Stimulated activated CD4-positive, alpha-beta T cell treated with anti-CD3 and anti-CD28 coated beads, Interleukin-2, amount 100 ng/mL, for 48 hours (primary cell): ENCODE measurements around the gene ATP9B.
"Not testable (repeated sequence)": the region's sequence is repeated elsewhere in the genome, so short reads cannot be mapped to it uniquely, and the experiment has no call there.

ENCODE experiments used
- DNase-seq, 2 donors: peaks; one replicate each; pipeline ENCODE4 v3.0.0-alpha.2; 2020

ATP9B gene

GRCh38 chr18:79299272-79299671, 230.1 kb downstream of the ATP9B start:
- no peak for DNase-seq

- DNase-seq = no peak
These were observed 230.5 kb downstream of the ATP9B start for GRCh38 chr18:79299711-79300110.

DNA sequence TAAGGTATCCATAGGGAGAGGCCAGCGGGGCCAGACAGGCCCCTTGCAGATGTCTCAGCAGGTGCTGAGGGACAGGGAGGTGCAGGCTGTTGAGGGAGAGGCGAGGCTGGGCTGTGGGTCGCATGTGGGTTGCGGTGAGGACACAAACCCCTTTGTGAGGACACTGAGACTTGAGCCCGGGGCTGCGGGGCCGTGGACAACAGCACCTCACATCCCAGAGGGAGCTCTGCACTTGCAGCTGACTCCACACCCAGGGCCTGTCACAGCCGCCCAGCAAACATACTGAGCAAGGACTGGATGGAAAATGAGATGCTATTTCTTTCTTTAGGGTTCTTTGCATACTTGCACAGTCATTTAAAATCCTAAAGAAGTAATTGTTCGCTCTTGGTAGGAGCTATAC, 231.2 kb downstream of the ATP9B start:
- DNase-seq = no peak

GRCh38 chr18:79302120-79302519, 232.9 kb downstream of the ATP9B start:
- DNase-seq = no peak

GRCh38 chr18:79305911-79306310, 236.7 kb downstream of the ATP9B start:
- DNase-seq = no peak

DNA sequence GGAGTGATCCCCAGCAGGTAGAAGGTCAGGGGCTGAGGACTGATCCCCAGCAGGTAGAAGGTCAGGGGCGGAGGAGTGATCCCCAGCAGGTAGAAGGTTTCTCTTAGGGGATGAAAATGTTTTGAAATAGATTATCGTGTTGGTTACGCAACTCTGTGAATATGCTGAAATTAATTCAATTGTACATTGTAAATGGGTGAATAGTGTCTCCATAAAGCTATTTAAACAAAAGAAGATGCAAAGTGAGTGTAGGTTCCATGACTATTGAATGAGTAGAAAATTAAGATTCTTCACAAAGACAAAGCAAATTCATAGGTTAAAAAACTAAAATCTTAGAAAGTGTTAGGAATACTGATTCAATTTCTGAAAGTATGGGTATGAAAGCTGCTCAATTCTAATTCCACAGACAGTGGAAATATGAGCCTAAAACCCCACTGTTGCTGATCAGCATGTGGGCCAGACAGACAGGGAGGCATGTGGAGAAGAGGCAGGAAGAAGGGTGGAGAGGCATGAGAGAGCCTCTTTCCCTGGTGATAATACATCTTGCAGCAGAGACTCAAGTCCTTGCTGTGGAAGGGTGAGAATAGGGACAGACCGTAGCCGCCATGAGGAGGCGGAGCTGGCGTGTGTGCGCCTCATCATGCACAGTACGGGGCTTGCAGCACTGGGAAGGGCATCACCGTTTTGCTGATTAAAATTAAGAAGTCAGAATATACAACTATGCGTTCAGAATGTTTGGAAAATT, 240.6 kb downstream of the ATP9B start:
- no peak for DNase-seq

DNA sequence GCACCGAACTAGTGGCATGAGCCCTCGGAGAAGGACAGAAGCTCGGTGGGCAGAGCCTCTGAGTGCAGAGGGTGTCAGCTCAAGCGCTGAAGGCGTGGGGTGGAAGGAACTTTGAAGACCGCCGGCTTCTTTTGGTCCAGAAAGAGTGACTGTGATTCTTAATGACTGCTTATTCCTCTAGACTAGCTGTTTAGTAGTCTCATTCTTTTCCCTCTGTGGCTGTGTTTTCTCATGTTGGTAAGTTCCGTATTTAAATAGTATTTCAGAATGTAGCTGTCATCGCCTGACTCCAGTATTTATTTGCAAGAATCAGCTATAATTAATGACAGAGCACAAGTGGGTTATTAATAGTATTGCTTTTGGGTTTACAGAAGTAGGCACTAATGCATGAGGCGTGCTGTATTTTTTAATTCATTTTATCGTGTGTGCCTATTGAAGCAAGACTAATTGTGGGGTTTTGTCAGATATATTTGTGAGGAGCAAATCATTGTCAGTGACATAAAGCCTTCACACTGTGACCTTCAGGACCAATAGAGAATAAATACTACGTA, 245.7 kb downstream of the ATP9B start:
- DNase-seq = no peak

- DNase-seq = no peak
These were observed 246.4 kb downstream of the ATP9B start for GRCh38 chr18:79315596-79315995.

DNA sequence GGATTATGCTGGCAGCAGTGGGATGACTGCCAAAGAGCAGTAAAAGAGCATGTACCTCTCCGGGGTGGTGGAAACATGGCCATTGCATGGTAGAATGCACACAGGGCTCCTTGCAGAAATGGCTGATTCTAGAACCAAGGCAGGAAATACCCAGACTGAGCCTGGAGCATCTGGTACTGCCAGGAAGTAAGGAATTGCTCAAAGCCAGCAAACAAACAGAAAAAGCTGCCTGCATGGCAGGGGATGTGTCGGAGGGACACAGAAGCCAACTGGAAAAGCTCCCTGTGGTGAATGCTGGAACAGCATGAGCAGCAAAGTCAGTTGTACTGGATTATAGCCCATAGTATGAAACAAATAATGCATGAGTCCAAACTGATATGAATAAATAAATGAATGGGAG, 248.5 kb downstream of the ATP9B start:
- no peak for DNase-seq

DNA sequence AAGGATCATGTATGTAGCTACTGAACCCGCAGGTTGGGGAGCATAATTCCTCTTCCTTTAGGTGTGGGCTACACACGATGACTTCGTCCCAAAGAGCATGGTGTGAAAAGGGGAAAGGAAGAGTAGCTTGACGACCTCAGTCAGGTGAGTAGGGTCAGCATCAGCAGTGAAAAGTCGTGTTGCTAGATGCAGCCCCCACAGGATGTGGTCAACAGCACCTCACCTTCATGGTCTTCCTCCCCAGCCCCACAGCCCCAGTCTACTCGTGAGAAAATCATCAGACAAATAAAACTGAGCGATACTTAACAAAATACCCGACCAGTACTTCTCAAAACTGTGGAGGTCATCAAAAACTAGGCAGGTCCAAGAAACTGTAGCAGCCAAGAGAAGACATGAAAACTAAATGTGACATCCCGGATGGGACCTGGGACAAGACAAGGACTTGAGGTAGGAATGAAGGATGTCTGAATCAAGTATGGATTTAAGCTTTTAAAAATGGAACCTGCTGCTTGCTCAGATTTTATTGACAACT, 249.0 kb downstream of the ATP9B start:
- DNase-seq = no peak

DNA sequence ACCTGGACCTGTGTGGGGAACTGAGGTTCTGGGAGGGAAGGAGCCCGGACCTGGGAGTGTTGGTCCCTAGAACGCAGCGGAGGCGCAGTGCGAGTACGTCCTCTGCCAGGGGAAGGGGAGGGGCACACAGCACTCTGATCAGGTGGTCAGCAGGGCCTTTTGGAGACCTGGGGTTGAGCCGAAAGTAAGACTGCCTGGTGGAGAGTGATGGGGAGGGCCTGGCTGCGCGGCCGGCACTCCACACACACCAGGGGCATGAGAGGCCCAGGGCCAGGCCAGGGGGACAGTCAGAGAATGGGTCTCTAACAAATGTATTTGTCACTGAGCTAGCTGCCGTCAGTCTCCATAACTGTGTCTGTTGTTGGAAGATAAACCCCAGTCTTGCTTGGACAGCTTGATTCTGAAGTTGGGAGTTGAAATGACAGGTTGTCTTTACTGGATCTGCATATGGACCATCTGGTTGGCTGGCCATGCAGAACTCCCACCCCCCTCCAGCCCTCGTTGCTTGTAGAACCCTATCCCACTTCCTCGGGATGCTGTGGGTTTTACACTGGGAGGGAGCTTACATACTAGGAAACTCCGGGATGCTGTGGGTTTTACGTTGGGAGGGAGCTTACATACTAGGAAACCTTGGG, 251.1 kb downstream of the ATP9B start:
- DNase-seq = no peak

DNA sequence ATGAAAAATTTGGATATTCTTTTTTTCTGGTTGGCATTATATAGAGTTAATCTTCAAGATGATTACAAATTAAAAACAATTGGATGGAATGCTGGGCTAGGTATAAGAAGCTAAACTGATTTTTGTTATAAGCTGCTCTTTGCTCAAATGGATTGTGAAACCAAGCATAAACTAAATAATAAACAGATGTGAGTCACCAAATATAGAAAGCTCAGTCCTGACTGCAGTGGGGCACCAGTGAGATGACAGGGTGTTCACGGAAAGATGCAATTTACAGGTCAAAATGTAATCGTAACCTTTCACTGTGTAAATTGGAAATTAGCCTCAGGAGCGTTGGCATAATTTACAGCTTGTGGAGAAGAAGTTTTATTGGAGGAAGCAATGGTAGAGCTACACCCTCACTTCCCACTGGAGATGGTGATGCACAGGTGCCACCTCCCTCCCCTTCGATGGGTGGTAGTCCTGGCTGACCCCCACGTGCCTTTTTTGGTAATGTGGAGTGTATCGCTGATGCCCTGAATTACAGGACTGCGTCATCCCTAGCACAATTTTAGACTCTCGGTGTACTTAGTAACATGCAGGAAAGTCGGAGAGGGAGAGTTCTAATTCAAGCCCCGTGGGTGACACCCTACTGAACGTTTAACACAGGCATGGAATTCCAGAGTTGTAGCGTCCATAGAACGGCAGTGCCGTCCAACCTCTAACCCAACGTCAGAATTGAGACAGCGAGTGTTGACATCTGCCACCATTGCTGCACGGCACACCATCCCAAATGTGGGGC, 252.6 kb downstream of the ATP9B start:
- DNase-seq = no peak

- no peak for DNase-seq
These were observed 253.2 kb downstream of the ATP9B start for GRCh38 chr18:79322441-79322840.

DNA sequence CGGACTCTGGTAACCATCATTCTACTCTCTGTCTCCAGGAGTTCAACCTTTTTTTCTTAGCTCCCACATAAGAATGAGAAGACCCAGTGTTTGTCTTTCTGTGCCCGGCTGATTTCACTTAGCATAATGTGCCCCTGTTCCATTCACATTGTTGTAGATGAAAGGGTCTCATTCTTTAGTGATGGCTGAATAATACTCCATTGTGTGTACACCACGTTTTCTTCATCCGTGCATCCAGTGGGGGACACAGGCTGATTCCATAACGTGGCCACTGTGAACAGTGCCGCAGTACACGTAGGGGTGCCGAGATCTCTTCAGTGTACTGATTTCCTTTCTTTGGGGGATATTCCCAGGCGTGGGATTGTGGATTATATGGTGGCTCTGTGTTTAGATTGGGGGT, 254.3 kb downstream of the ATP9B start:
- DNase-seq = no peak

GRCh38 chr18:79326413-79327198, 257.4 kb downstream of the ATP9B start:
- no peak for DNase-seq

DNA sequence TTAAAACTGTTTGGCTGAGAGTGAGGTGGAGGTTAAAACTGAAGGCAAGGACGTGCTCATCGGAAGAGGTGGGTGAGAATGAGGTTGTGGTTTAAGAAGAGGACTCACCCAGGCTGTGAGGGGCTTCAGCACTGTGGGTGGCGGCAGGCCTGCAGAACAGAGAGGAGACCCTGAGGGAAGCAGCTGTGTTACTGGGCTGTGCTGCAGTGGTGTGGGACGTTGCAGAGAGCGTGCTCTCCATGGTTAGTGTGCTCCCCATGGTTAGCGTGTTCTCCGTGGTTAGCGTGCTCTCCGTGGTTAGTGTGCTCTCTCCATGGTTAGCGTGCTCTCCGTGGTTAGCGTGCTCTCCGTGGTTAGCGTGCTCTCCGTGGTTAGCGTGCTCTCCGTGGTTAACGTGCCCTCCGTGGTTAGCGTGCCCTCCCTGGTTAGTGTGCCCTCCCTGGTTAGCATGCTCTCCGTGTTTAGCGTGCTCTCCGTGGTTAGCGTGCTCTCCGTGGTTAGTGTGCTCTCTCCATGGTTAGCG, 258.1 kb downstream of the ATP9B start:
- DNase-seq = no peak

- not testable (repeated sequence) for DNase-seq
These were observed 258.7 kb downstream of the ATP9B start for GRCh38 chr18:79327915-79328314.

DNA sequence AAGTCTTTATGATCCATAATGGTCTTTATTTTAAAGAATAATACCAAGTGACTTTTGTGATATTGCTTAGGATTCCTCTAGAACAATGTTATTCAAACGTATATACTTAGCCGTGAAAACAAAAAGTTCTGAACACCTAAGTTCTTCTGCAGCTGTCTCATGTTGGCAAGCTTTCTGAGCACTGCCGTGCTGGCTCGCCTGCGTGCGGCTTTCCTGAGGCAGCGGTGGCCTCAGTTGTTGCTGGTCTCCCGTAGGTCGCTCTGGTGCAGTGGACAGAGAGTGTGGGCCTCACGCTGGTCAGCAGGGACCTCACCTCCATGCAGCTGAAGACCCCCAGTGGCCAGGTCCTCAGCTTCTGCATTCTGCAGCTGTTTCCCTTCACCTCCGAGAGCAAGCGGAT, 259.7 kb downstream of the ATP9B start:
- no peak for DNase-seq

DNA sequence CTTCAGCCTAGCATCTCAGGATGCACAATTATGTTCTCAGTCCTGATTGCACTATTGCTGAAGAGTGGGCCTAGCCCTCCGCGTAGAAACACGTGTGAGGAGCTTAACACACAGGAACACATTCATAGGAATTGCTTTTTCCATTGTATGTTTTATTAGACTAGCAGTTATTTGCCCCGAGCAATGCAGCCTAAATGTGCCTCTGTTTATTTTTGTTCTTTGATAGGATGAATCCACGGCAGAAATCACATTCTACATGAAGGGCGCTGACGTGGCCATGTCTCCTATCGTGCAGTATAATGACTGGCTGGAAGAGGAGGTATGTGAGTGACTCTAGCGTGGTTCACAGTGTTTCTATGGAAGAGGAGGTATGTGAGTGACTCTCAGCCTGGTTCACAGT, 260.6 kb downstream of the ATP9B start:
- no peak for DNase-seq

GRCh38 chr18:79332646-79333045, 263.5 kb downstream of the ATP9B start:
- DNase-seq = no peak

DNA sequence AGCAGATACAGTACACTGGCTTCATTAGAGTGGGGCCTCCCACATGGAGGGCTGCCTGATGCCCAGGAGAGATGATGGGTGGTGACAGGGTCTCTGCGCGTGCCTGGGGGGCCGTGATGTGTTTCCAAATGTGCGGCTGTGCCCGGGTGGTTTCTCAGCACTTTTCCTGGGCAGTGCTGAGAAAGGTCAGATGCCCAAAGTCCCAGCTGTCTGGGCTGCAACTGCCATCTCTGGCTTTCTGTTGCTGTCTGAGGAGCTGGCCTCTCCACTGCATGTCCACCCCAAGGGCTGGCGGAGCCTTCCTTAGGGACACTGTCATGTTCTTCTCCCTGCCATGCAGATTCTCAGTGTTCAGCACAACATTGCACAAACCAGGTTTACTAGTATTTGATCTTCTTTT, 263.9 kb downstream of the ATP9B start:
- DNase-seq = no peak

GRCh38 chr18:79334496-79335233, 265.5 kb downstream of the ATP9B start:
- no peak for DNase-seq
